SK-N-SH (cell line): ENCODE data around the gene DLG1. TPM values are rescaled to one million over a fixed set of nuclear protein-coding genes. Genes with fewer than 3 reads are reported as not detected.

Experiments
- CTCF ChIA-PET: fragments of 300-600, 350-600 bp; formaldehyde crosslinking; extraction: SDS; loops from one replicate; lab custom pipeline; 2021; lab: Yijun Ruan, JAX
- POLR2A ChIA-PET: fragments of 350-600 bp; sonication (Branson Sonifier 250); formaldehyde crosslinking; extraction: SDS; loops from one replicate; lab custom pipeline; 2020; ENCODE audit warnings: antibody characterized with exemption, inconsistent platforms; lab: Yijun Ruan, JAX
- DNase-seq: peaks from one replicate; pipeline ENCODE4 v3.0.0; 2012
- H2AFZ ChIP-seq: fragments of 200-600 bp; sonication (generic); 2 replicates; pipeline ENCODE4 v1.8.1; 2016; ENCODE audit warnings: antibody characterized with exemption, mild to moderate bottlenecking, low read depth
- H3F3A ChIP-seq: fragments of 200-600 bp; sonication (generic); replicated peaks from 2 replicates; pipeline ENCODE3; 2016; ENCODE audit warnings: antibody characterized with exemption, mild to moderate bottlenecking; ENCODE audit not compliant: insufficient read depth
- H3K27ac ChIP-seq, 2 experiments: fragments of 200-500 bp in 1 of 2; fragments of 200-600 bp in 1 of 2; sonication (Bioruptor generic) in 1 of 2; sonication (generic), shearing (Covaris generic) in 1 of 2; 2 replicates each; pipeline versions ENCODE4 v1.5.1 to v1.6.1; 2014 to 2016; ENCODE audit warnings: low read depth in 2 of 2, inconsistent platforms in 1 of 2, low read length in 1 of 2, mild to moderate bottlenecking in 1 of 2, mixed read lengths in 1 of 2
- H3K27me3 ChIP-seq: fragments of 200-600 bp; sonication (generic), shearing (Covaris generic); 2 replicates; pipeline ENCODE4 v1.6.1; 2016; ENCODE audit warnings: mixed run types; ENCODE audit not compliant: insufficient read depth
- H3K36me3 ChIP-seq, 2 experiments: fragments of 200-500 bp in 1 of 2; fragments of 200-600 bp in 1 of 2; sonication (Bioruptor generic) in 1 of 2; sonication (generic) in 1 of 2; replicated peaks in 1 of 2; 2 replicates each; pipeline versions ENCODE3 to v1.5.1; 2014 to 2016; ENCODE audit warnings: low read length in 1 of 2, mild to moderate bottlenecking in 1 of 2; ENCODE audit not compliant: insufficient read depth in 2 of 2, control insufficient read depth in 1 of 2
- H3K4me1 ChIP-seq, 2 experiments: fragments of 200-500 bp in 1 of 2; fragments of 200-600 bp in 1 of 2; sonication (Bioruptor generic) in 1 of 2; sonication (generic), shearing (Covaris generic) in 1 of 2; 2 replicates each; pipeline versions ENCODE4 v1.5.1 to v1.6.1; 2014 to 2016; ENCODE audit warnings: low read depth in 1 of 2, low read length in 1 of 2, mixed run types in 1 of 2; ENCODE audit not compliant: insufficient read depth in 2 of 2, control insufficient read depth in 1 of 2
- H3K4me2 ChIP-seq: fragments of 200-600 bp; sonication (generic), shearing (Covaris generic); 2 replicates; pipeline ENCODE4 v1.6.1; 2017; ENCODE audit warnings: mixed run types
- H3K4me3 ChIP-seq, 2 experiments: fragments of 200-500 bp in 1 of 2; fragments of 200-600 bp in 1 of 2; sonication (Bioruptor generic) in 1 of 2; sonication (generic), shearing (Covaris generic) in 1 of 2; 2 replicates each; pipeline versions ENCODE4 v1.5.1 to v1.8.1; 2014 to 2016; ENCODE audit warnings: low read depth in 2 of 2, inconsistent platforms in 1 of 2, low read length in 1 of 2, mild to moderate bottlenecking in 1 of 2, mixed read lengths in 1 of 2, moderate library complexity in 1 of 2
- H3K79me2 ChIP-seq: fragments of 200-600 bp; sonication (generic); 2 replicates; pipeline ENCODE4 v1.8.1; 2017; ENCODE audit warnings: mild to moderate bottlenecking; ENCODE audit not compliant: insufficient read depth
- H3K9ac ChIP-seq: fragments of 200-600 bp; sonication (generic); 2 replicates; pipeline ENCODE4 v1.6.1; 2017; ENCODE audit warnings: mixed run types
- H3K9me2 ChIP-seq: fragments of 200-600 bp; sonication (generic); 2 replicates; pipeline ENCODE4 v1.6.1; 2017; ENCODE audit warnings: mixed run types
- H3K9me3 ChIP-seq: fragments of 200-600 bp; sonication (generic); 2 replicates; pipeline ENCODE4 v1.6.1; 2017; ENCODE audit warnings: mixed run types, mild to moderate bottlenecking, moderate library complexity
- H4K20me1 ChIP-seq: fragments of 200-600 bp; sonication (generic); 2 replicates; pipeline ENCODE4 v1.6.1; 2017; ENCODE audit warnings: mild to moderate bottlenecking, mixed run types; ENCODE audit not compliant: insufficient read depth
- CHD2 ChIP-seq: fragments of 150-350 bp; IDR thresholded peaks from 2 replicates; pipeline ENCODE4 v1.6.1; 2018; ENCODE audit warnings: low read length; ENCODE audit not compliant: partially characterized antibody
- ELF1 ChIP-seq: IDR thresholded peaks from 2 replicates; pipeline ENCODE4 v1.4.0; 2012
- EP300 ChIP-seq, 2 experiments: IDR thresholded peaks; 2 replicates each; pipeline versions ENCODE4 v1.4.0 to v1.6.1; 2012; ENCODE audit warnings: borderline replicate concordance in 1 of 2, low read depth in 1 of 2, low read length in 1 of 2
- EZH2phosphoT487 ChIP-seq: fragments of 200-600 bp; sonication (generic); IDR thresholded peaks from 2 replicates; pipeline ENCODE4 v1.6.1; 2017; ENCODE audit warnings: low read depth, mixed run types, mild to moderate bottlenecking, antibody characterized with exemption, moderate library complexity, borderline replicate concordance
- FOSL2 ChIP-seq: IDR thresholded peaks from 2 replicates; pipeline ENCODE4 v1.4.0; 2012; ENCODE audit warnings: low read depth, mild to moderate bottlenecking, moderate library complexity, borderline replicate concordance
- FOXM1 ChIP-seq: IDR thresholded peaks from 2 replicates; pipeline ENCODE4 v1.4.0; 2012; ENCODE audit warnings: low read depth, mild to moderate bottlenecking
- GABPA ChIP-seq: IDR thresholded peaks from 2 replicates; pipeline ENCODE4 v1.4.0; 2012; ENCODE audit warnings: low read depth, mild to moderate bottlenecking
- GATA2 ChIP-seq: sonication (generic); formaldehyde crosslinking; IDR thresholded peaks from 2 replicates; pipeline ENCODE4 v1.5.0; 2020; ENCODE audit warnings: mild to moderate bottlenecking, missing genetic modification reagents
- IRF3 ChIP-seq: fragments of 150-350 bp; IDR thresholded peaks from 2 replicates; pipeline ENCODE4 v1.6.1; 2016; ENCODE audit warnings: mild to moderate bottlenecking, low read depth, low read length
- MAX ChIP-seq: IDR thresholded peaks from 2 replicates; pipeline ENCODE4 v1.4.0; 2012; ENCODE audit warnings: low read depth
- MEF2A ChIP-seq: IDR thresholded peaks from 2 replicates; pipeline ENCODE4 v1.4.0; 2012; ENCODE audit warnings: low read depth, borderline replicate concordance
- MXI1 ChIP-seq: IDR thresholded peaks from 2 replicates; pipeline ENCODE4 v1.6.1; 2012; ENCODE audit warnings: mild to moderate bottlenecking, low read depth, low read length, improper control_type of control experiment
- NFIC ChIP-seq: IDR thresholded peaks from 2 replicates; pipeline ENCODE4 v1.4.0; 2012; ENCODE audit warnings: borderline replicate concordance
- NRF1 ChIP-seq: IDR thresholded peaks from 2 replicates; pipeline ENCODE4 v1.6.1; 2012; ENCODE audit warnings: low read depth, mild to moderate bottlenecking, low read length
- POLR2AphosphoS5 ChIP-seq: IDR thresholded peaks from 2 replicates; pipeline ENCODE4 v1.6.1; 2012; ENCODE audit warnings: low read depth, low read length
- RAD21 ChIP-seq: IDR thresholded peaks from 2 replicates; pipeline ENCODE4 v1.6.1; 2012; ENCODE audit warnings: mild to moderate bottlenecking, low read length
- REST ChIP-seq: IDR thresholded peaks from 2 replicates; pipeline ENCODE4 v1.6.1; 2012; ENCODE audit warnings: mild to moderate bottlenecking, low read depth, low read length, moderate library complexity
- RXRA ChIP-seq: IDR thresholded peaks from 2 replicates; pipeline ENCODE4 v1.4.0; 2012; ENCODE audit warnings: low read depth, mild to moderate bottlenecking, borderline replicate concordance
- SIN3A ChIP-seq: IDR thresholded peaks from 2 replicates; pipeline ENCODE4 v1.6.1; 2012; ENCODE audit warnings: low read depth, mild to moderate bottlenecking, low read length, moderate library complexity, borderline replicate concordance
- TAF1 ChIP-seq: IDR thresholded peaks from 2 replicates; pipeline ENCODE4 v1.6.1; 2012; ENCODE audit warnings: low read depth, mild to moderate bottlenecking, low read length, moderate library complexity, borderline replicate concordance
- TCF12 ChIP-seq: IDR thresholded peaks from 2 replicates; pipeline ENCODE4 v1.4.0; 2012
- TEAD4 ChIP-seq: IDR thresholded peaks from 2 replicates; pipeline ENCODE4 v1.4.0; 2012; ENCODE audit warnings: mild to moderate bottlenecking, borderline replicate concordance; ENCODE audit not compliant: insufficient read depth
- USF2 ChIP-seq: fragments of 150-350 bp; IDR thresholded peaks from 2 replicates; pipeline ENCODE4 v1.6.1; 2017; ENCODE audit warnings: antibody characterized with exemption, low read length, low read depth, borderline replicate concordance
- YY1 ChIP-seq: IDR thresholded peaks from 2 replicates; pipeline ENCODE4 v1.4.0; 2012; ENCODE audit warnings: low read depth, mild to moderate bottlenecking
- ZBTB33 ChIP-seq: IDR thresholded peaks from 2 replicates; pipeline ENCODE4 v1.4.0; 2012; ENCODE audit warnings: low read depth, borderline replicate concordance
- WGBS: methylation state at CpG from one replicate; pipeline ENCODE4 v1.1.6; 2017; ENCODE audit warnings: low lambda C conversion rate; 5-methylcytosine and 5-hydroxymethylcytosine counted together
- polyA plus RNA-seq, 3 experiments: library from polyadenylated mRNA; depleted of rRNA; stranded (reverse); fragments of >200 nt; gene quantifications; 2 replicates each; pipeline ENCODE4 v1.2.3, GENCODE V29; 2012

Gene DLG1
- polyA plus RNA-seq, 1 of the 3 experiments (the other 2 are of a cell fraction), result 16.5 TPM

- Histone ChIP-seq H3K4me3 (no peak overlapping the region), H3K27me3 (no peaks in the 10 kb centered on the region), H3K27ac (peak overlapping the region; percentile 57 to 97; a peak in 3 of 4 replicates), H3K4me1 (peaks cover 0 to 26% of the 10 kb centered on the region in 2 experiments; a peak in 2 of 4 replicates), H2AFZ (no peak overlapping the region), H3F3A (no peaks in the 10 kb centered on the region), H3K36me3 (no peaks in the 10 kb centered on the region), H3K4me2 (no peak overlapping the region), H3K9ac (no peak overlapping the region), H3K9me3 (no peaks in the 10 kb centered on the region), H4K20me1 (peaks cover 10% of the 10 kb centered on the region; the same call in 1 of the 2 replicates), H3K9me2 (no peaks in the 10 kb centered on the region), H3K79me2 (peaks cover 35% of the 10 kb centered on the region; the same call in 1 of the 2 replicates)
- 23% methylated on average over 1 of the region's 1 CpG for WGBS
- peak; percentile 27 for DNase-seq
- POLR2A ChIA-PET, result no interaction called here
- CTCF ChIA-PET, result interaction anchor here (2.1 kb wide), 1 partner anchor 15 kb away, joined by 9 read pairs; no protein-coding TSS in a partner anchor
- TF ChIP-seq RAD21, result no peak
- no peak for TF ChIP-seq EZH2phosphoT487
- TF ChIP-seq CHD2, result peak; percentile 67
- TF ChIP-seq MXI1, result 0 out of 2 replicates have a peak, but pooled peaks have one; percentile 19
- no peak for TF ChIP-seq YY1
- TF ChIP-seq ELF1, result no peak
- peak; percentile 67 for TF ChIP-seq POLR2AphosphoS5
- TF ChIP-seq MAX, result no peak
- peak; percentile 63 to 87; a peak in 3 of 4 replicates for TF ChIP-seq EP300 (IDR thresholded peaks at IDR 0.05; ENCODE audit: borderline replicate concordance in 1 of 2, low read depth in 1 of 2, low read length in 1 of 2)
- peak; percentile 51; the same call in 1 of the 2 replicates for TF ChIP-seq FOSL2
- TF ChIP-seq USF2, result no peak
- TF ChIP-seq FOXM1, result no peak
- TF ChIP-seq SIN3A, result no peak
- TF ChIP-seq TEAD4, result peak; percentile 80
- no peak for TF ChIP-seq TAF1
- no peak for TF ChIP-seq IRF3
- TF ChIP-seq NRF1, result no peak
- peak; percentile 91 for TF ChIP-seq TCF12
- TF ChIP-seq GABPA, result no peak
- TF ChIP-seq REST, result no peak
- TF ChIP-seq ZBTB33, result no peak
- TF ChIP-seq MEF2A, result peak; percentile 48; the same call in 1 of the 2 replicates
- TF ChIP-seq RXRA, result no peak
- no peak; the same call in 1 of the 2 replicates for TF ChIP-seq NFIC
- peak; percentile 91 for TF ChIP-seq GATA2 (CRISPR knock-in tag)
Observed at GRCh38 chr3:197171481-197172067, 126.8 kb downstream of the DLG1 start.
